Calu3 (cell line): ENCODE results near the gene TMEM273. TPM values are rescaled to one million over a fixed set of nuclear protein-coding genes. Genes with fewer than 3 reads are reported as not detected.

ENCODE experiments used
- BruUV-seq: library from RNA; stranded (reverse); fragments of 400-500 nt; replicated peaks from 2 replicates; lab custom pipeline; 2021; lab: Mats Ljungman, UMichigan
- CTCF ChIA-PET: fragments of 300-600 bp; sonication (Branson Sonifier 250); formaldehyde crosslinking; loops from one replicate; lab custom pipeline; 2022; ENCODE audit warnings: antibody characterized with exemption; lab: Charles Lee
- DNase-seq: peaks from one replicate; pipeline ENCODE4 v3.0.0; 2022
- H3K27ac Mint-ChIP-seq: one replicate; pipeline ENCODE4 v1.8.0; 2022; ENCODE audit warnings: mixed read lengths; ENCODE audit not compliant: unreplicated experiment
- H3K27me3 Mint-ChIP-seq: one replicate; pipeline ENCODE4 v1.8.0; 2022; ENCODE audit warnings: mixed read lengths; ENCODE audit not compliant: unreplicated experiment
- H3K36me3 Mint-ChIP-seq: one replicate; pipeline ENCODE4 v1.8.0; 2022; ENCODE audit warnings: mild to moderate bottlenecking, moderate library complexity, mixed read lengths; ENCODE audit not compliant: insufficient read depth, unreplicated experiment
- H3K4me1 Mint-ChIP-seq: one replicate; pipeline ENCODE4 v1.8.0; 2022; ENCODE audit warnings: mild to moderate bottlenecking, low read depth, mixed read lengths; ENCODE audit not compliant: unreplicated experiment
- H3K4me3 Mint-ChIP-seq: one replicate; pipeline ENCODE4 v1.8.0; 2022; ENCODE audit warnings: mild to moderate bottlenecking, low read depth, moderate library complexity, mixed read lengths; ENCODE audit not compliant: unreplicated experiment
- H3K9me3 Mint-ChIP-seq: one replicate; pipeline ENCODE4 v1.8.0; 2022; ENCODE audit warnings: low read depth, mixed read lengths; ENCODE audit not compliant: unreplicated experiment
- intact Hi-C: fragments of 100-400 bp; cut with micrococcal nuclease; formaldehyde crosslinking; loops from one replicate; pipeline ENCODE4 v1.10.0; 2022; ENCODE audit not compliant: unreplicated experiment
- total RNA-seq: library from RNA; stranded (reverse); gene quantifications from 2 replicates; pipeline ENCODE4 v1.2.3, GENCODE V29; 2022
- TF ChIP-seq, protein P1 (sequence below): fragments of 200-600 bp; IDR thresholded peaks from one replicate; pipeline ENCODE4 v1.8.0; 2022; ENCODE audit warnings: antibody characterized with exemption; ENCODE audit not compliant: unreplicated experiment

Gene TMEM273
- total RNA-seq, 1 experiment from 2014 or later = not detected

DNA sequence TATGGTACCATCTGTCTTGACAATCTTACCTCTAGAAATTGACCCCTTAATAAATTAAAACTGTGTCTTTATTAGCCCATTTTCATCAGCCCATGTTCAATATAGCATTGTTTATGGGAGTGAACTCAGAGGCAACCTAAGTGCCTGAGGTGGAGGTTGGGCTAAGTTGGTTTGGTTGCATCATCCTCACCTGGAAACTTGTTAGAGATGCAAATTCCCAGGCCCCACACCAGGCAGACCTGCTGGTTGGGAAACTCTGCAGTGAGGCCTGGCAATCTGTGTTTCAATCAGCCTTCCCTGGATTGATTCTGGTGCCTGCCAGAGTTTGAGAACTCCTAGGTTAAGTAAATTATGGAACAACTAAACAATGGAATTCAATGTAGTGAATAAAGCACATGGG is 44.9 kb downstream of the TMEM273 start:
- no peaks in the 10 kb centered on the region for H3K4me1 Mint-ChIP-seq
- TF ChIP-seq, protein P1, sequence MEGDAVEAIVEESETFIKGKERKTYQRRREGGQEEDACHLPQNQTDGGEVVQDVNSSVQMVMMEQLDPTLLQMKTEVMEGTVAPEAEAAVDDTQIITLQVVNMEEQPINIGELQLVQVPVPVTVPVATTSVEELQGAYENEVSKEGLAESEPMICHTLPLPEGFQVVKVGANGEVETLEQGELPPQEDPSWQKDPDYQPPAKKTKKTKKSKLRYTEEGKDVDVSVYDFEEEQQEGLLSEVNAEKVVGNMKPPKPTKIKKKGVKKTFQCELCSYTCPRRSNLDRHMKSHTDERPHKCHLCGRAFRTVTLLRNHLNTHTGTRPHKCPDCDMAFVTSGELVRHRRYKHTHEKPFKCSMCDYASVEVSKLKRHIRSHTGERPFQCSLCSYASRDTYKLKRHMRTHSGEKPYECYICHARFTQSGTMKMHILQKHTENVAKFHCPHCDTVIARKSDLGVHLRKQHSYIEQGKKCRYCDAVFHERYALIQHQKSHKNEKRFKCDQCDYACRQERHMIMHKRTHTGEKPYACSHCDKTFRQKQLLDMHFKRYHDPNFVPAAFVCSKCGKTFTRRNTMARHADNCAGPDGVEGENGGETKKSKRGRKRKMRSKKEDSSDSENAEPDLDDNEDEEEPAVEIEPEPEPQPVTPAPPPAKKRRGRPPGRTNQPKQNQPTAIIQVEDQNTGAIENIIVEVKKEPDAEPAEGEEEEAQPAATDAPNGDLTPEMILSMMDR = no peak
- no peaks in the 10 kb centered on the region for H3K9me3 Mint-ChIP-seq
- no peaks in the 10 kb centered on the region for H3K36me3 Mint-ChIP-seq
- DNase-seq = no peak
- intact Hi-C loops = no loop called here
- peaks cover 80% of the 10 kb centered on the region for H3K27me3 Mint-ChIP-seq
- no TSS peak for BruUV-seq
- no peak overlapping the region for H3K4me3 Mint-ChIP-seq
- CTCF ChIA-PET = no interaction called here
- no peak overlapping the region for H3K27ac Mint-ChIP-seq

DNA sequence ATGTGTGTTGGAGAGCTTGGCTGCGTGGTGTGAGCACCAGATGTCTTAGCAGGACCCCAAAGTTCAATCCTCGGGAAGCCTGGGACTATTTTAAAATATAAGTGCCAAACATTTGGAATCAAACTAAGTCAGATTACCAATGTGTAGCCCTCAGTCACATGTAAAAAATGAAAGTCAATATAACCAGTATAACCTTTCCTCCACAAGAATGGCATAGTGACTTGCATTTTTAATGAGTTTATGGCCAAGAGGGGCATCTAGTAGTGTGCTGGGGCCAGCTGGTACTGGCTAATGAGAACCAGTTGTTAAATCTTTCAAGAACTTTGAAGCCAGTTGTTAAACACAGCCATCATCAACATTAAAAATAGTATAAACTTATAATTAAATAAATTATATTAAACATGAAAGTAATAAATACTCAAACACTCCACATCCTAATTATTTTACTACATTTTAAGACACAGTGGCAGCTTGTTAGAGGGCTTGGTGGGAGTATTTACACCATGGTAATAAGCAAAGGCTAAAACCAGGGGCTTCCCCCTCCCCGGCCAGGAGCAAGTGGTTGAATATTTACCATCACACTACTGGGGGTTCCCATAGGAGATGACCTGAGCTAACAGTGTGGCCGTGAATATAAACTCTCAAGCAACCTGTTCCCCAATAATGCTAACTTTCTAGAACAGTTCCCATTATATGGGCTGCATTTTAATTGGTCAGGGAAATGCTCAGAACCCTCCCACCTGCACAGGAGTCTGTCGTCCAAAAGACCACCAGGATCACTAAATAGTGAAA is 46.5 kb downstream of the TMEM273 start:
- BruUV-seq = no TSS peak
- no peak overlapping the region for H3K27ac Mint-ChIP-seq
- no peaks in the 10 kb centered on the region for H3K4me1 Mint-ChIP-seq
- no peak for DNase-seq
- H3K36me3 Mint-ChIP-seq = no peaks in the 10 kb centered on the region
- CTCF ChIA-PET = no interaction called here
- H3K27me3 Mint-ChIP-seq = peaks cover 74% of the 10 kb centered on the region
- H3K9me3 Mint-ChIP-seq = no peaks in the 10 kb centered on the region
- no peak overlapping the region for H3K4me3 Mint-ChIP-seq
- intact Hi-C loops = no loop called here
- TF ChIP-seq, protein P1 = no peak

DNA sequence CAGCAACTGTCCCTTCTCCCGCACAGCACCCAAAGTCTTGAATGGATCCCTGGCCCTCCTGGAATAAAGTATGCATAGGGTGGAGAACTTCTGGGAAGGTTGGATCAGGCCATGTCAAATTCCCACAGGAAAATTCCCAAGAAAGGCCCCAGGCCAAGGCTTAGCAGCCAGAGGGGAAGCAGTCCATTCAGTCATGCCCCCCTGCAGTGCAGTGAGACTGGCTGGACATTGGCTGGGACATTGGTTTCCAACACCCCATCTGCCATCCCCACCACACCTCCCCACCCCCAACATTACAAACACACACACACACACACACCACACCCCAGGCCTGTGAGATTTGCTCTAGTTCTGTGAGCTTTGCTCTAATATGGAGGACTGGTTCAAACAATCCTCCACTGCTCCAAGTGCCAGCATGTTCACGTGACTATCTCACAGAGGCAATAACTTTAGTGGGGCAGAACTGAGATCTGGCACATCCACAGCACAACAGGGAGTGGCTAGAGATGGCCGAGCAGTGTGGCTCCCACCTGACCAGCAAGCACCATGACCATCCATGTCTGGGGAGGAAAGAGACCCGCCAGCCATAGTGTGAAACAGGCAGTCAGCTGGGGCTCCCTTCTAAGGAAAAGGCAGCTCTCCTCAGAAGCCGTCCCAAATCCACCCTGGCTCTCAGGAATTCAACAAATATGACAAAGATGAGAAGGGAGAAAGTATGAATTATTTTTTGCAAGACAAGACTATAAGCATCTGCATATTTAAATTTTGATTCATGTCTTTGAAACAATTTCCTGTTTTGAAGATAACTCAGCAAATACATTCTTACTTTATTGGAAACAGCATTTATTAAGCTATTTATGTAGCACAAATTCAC is 47.6 kb downstream of the TMEM273 start:
- CTCF ChIA-PET = no interaction called here
- TF ChIP-seq, protein P1 = no peak
- Mint-ChIP-seq H3K9me3 (no peaks in the 10 kb centered on the region), H3K4me3 (no peak overlapping the region), H3K36me3 (no peaks in the 10 kb centered on the region), H3K27ac (no peak overlapping the region), H3K27me3 (peaks cover 74% of the 10 kb centered on the region), H3K4me1 (no peaks in the 10 kb centered on the region)
- no peak for DNase-seq
- intact Hi-C loops = no loop called here
- no TSS peak for BruUV-seq

DNA sequence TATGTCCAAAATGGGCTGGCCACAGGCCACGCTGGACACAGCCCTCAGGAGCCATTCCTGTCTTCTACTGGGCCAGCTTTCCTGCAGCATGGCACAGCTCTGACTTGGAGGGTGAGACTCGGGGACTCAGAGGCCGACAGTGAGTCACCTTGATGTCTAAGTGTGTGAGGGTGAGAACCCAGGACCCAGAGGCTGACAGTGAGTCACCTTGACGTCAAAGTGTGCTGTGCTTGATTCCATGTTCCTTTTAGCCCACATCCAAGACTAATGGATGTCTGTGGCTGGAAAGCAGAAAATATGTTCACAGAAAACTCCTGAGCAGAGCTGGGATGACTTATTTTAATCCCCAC is 48.4 kb downstream of the TMEM273 start:
- CTCF ChIA-PET = no interaction called here
- TF ChIP-seq, protein P1 = no peak
- intact Hi-C loops = no loop called here
- H3K27me3 Mint-ChIP-seq = peaks cover 74% of the 10 kb centered on the region
- DNase-seq = no peak
- H3K36me3 Mint-ChIP-seq = no peaks in the 10 kb centered on the region
- no peaks in the 10 kb centered on the region for H3K9me3 Mint-ChIP-seq
- H3K27ac Mint-ChIP-seq = no peak overlapping the region
- no peaks in the 10 kb centered on the region for H3K4me1 Mint-ChIP-seq
- no TSS peak for BruUV-seq
- H3K4me3 Mint-ChIP-seq = no peak overlapping the region
